GM19467 (cell line): Measurements from ENCODE around the gene AGAP1.

Source experiments
- ATAC-seq: cut with Tn5 transposase; IDR thresholded peaks from one replicate; pipeline ENCODE4 v1.9.1; 2021; ENCODE audit warnings: mild to moderate bottlenecking, moderate library complexity; ENCODE audit not compliant: unreplicated experiment

The AGAP1 gene

DNA sequence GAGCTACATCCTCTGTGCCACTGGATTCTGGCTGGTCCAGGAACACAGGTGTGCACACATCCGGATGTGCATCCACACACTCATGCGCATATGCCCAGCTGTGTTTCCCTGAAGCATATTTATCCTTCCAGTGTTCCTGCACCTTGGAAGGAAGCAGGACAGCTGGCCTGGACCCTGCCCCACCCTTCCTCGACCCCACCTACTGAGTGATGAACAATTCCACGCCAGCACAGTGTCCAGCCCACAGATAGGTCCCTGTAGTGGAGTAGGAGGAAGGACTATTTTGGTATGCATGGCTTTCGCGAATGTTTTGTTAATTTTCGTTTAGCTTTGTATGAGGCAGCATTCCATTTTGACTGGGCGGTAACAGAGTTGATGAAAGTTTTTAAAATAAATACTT is 211.5 kb downstream of the AGAP1 start:
- no peak for ATAC-seq

DNA sequence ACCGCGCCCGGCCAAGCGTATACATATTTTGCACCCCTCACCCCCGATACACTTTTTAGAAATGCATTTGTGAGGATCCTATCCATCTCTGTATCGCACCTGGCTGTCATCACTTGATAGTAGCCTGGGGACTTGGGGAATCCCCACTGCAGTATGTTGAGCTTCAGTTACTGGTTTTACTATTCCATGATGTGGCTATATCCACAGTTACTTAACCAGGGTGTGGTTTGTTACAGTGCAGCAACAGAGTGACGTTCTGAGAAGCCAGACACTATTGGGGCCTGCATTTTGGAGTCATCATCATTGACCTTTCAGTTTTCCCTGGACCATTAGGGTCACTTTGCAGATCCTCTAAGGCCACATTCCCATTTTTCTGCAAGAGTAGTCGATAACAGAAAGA is 212.7 kb downstream of the AGAP1 start:
- no peak for ATAC-seq

DNA sequence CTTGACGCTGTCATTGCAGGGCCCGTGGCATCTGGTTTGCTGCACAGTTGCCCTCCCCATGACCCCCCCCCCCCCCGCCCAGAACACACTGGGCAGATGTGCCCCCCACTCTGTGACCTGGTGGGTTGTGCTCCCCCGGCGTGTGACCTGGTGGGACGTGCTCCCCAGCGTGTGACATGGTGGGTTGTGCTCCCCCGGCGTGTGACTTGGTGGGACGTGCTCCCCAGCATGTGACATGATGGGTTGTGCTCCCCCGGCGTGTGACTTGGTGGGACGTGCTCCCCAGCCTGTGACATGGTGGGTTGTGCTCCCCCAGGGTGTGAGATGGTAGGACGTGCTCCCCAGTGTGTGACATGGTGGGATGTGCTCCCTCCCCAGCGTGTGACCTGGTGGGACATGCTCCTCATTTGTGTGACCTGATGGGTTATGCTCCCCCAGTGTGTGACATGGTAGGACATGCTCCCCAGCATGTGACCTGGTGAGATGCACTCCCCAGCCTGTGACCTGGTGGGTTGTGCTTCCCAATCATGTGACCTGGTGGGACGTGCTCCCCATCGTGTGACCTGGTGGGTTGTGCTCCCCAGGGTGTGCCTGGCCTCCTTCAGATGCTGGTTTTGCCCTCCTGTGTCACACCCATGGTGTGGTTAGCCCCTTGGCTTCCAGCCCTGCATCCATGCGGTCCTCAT is 213.7 kb downstream of the AGAP1 start:
- ATAC-seq, result no peak

DNA sequence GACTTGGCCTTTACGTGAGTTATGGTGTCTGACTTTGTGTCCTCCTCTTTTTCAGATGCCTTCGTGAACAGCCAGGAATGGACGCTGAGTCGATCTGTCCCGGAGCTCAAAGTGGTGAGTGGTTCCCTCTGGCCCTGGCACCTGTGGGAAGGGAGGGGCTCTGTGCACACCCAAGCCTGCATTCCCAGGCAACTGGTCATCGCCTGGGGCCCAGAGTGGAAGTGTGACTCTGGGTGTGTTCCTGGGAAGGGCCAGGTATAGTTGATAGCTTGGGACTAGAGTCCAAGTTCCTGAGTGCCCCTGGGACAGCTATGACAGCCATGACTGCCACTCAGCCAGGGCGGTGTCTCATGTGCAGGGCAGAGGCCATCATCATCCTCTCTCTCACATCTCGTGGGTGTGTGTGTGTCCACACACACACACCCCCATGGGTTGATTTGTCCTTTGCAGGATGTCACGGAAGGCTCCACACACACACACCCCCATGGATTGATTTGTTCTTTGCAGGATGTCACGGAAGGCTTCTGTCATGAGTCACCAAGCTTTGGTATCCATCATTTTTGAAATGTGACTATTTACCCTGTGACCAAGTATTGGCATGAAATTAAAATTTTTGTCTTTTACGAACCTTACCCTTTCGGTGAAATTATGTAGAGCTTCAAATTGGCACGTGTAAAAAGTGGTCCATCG is 215.4 kb downstream of the AGAP1 start:
- ATAC-seq, result no peak

GRCh38 chr2:235709969-235710879 is 216.4 kb downstream of the AGAP1 start:
- no peak for ATAC-seq

GRCh38 chr2:235710933-235711332 is 217.1 kb downstream of the AGAP1 start:
- ATAC-seq, result no peak

- no peak for ATAC-seq
Observed at GRCh38 chr2:235711527-235711926, 217.7 kb downstream of the AGAP1 start.

DNA sequence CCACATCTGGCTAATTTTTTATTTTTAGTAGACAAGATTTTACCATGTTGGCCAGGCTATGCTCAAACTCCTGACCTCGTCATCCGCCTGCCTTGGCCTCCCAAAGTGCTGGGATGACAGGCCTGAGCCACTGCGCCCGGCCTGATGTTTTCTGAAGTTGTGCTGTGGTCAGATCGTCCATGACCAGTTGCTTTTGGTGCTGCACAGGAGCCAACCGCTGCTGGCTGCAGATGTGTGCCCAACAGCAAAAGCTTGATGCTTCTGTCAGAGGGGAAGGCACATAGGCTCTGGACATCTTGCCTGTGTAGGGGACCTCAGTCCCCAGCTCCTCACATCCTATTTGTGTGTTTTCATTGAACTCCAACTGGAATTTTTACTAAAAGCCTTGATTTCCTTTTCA is 218.3 kb downstream of the AGAP1 start:
- no peak for ATAC-seq

DNA sequence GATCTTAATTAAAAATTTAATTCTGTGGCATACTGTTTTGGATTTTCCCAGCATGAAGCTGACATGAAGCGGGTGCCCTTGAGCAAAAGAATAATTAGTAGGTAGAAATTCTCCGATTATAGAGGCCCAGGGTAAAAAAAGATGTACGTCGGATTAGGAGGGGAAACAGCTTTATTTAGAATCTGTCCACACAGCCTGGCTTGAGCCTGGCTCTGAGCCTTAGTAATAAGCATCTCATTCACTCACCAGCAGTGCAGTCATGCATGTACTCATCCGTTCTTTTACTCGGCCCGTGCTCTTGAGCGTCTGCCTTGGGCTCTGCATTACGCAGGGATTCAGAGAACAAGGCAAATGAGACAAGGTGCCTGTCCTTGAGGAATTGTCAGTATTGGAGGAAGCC is 219.3 kb downstream of the AGAP1 start:
- ATAC-seq, result no peak

DNA sequence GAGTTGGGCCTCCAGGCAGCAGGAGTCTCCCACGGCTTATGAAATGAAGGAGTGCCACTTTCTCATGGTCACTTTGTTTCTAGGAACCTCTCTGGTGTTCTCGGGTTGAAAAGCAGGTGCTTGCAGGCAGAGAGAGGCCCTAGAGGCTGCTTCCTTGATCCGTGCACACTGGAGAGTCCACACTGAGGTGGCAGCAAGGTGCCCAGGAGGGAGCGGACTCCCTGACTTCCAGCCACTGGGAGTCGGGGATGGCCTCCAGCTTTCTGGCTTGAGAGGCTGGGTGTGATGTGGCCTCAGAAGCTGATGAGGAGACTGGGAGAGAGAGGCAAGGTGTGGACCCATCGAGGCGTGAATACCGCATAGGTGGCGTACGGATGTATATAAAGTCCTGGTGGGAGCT is 221.8 kb downstream of the AGAP1 start:
- no peak for ATAC-seq

GRCh38 chr2:235716875-235717496 is 223.1 kb downstream of the AGAP1 start:
- no peak for ATAC-seq

DNA sequence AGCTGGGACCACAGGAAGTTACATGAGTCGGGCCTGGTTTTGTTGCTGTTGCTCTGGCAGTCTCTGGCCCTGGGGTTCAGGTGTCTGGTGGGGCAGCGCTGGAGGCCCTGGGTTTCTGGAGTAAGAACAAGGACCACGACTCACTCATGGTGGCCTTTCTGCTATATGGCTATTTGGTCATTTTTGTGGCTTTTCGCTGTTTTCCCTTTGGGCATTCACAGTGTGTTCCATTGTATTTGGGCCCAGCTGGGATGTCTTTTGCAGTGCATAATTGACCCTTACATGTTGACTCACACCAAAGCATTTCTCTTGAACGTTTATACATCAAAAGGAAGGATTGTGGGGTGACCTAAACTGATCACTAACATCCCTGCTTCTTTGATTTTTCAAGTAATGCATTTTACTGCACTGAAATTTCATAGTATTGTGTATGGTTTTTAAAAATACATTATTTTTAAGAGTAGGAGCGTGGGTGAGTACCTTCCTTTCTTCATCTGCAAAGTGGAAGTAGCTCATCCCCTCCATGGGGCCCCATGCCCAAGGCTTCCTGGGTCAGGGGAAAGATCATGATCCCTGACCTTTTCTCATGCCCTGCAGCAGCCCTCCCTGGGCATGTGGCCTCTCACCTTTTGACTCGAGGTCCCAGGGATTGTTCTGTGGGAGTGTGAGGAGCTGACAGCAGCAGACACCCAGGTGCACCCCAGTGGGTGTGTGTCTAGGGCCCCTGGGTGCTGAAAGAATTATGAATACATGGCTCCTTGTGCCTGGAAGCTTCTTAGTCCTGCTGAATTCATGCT is 225.5 kb downstream of the AGAP1 start:
- ATAC-seq, result no peak

GRCh38 chr2:235721625-235722024 is 227.8 kb downstream of the AGAP1 start:
- no peak for ATAC-seq

GRCh38 chr2:235722869-235723268 is 229.0 kb downstream of the AGAP1 start:
- ATAC-seq, result no peak

GRCh38 chr2:235723371-235723770 is 229.5 kb downstream of the AGAP1 start:
- no peak for ATAC-seq

DNA sequence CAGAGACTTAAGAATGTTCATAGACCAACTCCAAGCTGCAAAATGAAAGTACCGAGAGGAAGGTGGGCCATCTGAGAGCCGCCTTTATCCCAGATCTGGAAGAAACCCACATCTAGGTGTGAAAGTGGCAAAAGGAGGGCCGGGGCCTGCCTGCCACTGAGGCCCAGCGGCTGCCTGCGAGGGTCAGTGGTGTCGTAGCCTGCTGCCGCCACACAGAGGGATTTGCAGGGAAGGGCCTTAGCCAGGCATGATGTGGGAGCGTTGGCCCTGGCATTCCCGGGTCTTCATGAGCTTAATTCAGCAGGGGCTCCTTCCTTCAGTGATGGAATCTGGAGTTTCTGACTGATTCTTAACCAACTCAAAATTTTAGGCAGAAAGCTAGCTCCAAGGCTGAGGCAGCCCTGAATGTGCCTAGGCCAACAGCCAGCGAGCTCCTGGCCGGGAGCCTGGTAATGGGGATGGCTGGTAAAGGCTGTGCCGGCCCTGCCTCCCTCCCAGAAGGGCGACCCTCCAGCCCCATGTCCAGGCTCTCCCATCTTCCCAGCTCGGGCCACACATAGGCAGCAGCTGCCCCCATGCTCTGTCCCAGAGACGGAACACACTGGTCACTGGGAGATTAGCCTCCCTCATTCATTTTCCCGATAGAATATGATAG is 230.1 kb downstream of the AGAP1 start:
- no peak for ATAC-seq

DNA sequence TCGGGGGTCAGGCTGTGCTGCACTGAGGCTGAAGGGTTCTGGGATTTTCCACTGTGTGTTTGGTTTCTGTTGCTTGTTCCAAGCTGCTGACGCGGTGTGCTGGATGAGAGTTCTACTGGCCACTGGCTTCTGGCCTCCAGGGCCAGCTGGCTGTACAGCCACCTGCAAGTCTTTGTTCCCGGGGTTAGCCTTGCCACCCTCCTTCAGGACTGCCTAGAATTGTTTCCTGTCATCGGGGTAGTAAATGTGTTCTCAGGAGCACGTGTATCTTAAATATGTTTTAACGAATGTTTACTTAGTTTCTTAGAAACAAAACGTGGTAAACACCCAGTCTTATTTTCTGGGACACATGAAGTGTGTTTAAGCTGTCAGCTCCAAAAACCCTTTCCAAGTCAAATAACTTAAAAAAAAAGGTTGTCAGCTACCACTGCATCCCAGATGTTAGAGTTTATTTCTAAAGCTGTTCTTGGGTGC is 231.2 kb downstream of the AGAP1 start:
- ATAC-seq, result no peak

DNA sequence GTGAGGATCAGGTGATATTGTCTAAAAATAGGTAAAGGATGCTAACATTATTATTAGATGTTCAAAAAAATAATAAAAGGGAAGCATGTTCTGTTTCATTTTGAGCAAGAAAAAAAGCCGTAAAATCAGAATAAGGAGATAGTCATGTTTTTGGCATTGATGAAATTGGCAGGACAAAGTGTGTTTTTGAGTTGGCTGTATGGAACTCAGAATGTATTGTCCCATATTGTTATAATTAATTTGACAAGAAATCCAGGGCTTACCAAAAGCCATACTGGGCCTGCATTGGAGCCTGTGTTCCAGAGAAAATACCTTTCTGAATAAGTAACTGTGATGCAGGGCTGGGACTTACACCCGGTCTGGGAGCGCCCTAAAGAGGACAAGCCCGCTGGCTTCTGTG is 232.0 kb downstream of the AGAP1 start:
- no peak for ATAC-seq

DNA sequence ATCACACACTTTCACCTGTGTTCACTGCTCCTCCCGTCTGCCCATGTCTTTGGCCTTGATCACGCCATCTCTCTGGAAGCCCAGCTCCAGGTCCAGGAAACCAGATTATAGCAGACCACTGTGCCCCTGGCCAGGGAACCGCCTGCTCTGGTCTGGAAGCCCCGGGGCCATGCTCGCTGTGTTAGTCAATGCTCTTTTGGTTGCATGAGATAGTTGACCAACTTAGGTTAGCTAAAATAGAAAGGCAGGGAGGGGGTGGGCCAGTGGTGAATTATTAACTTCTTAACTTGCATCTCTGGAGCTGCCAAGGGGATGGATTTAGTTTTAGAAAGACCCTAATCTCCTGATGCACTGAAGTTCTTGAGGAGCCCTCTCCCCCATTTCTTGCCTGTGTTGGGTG is 232.7 kb downstream of the AGAP1 start:
- ATAC-seq, result no peak

DNA sequence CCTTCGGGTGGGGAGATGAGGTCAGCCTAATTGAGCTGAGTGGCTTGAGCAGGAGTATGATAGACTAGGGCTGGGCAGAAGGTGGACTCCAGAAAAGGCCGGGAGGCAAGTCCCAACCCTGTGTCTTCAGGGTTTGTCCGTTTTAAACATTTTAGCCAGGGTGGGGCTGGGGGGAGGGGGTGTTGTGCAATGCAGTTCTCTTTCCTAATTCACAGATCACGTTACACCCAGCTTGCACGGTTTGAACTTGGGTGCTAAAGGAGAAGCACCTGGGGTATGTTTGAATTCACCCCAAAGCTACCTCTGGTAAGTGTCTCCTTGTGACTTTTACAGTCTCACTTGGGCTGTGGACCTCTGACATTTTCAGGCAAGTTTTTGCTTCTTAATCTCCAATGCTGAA is 233.3 kb downstream of the AGAP1 start:
- no peak for ATAC-seq
